Ureter (tissue), 1 donor: ENCODE data around the gene CCDC116. TPM values are rescaled to one million over a fixed set of nuclear protein-coding genes. Genes with fewer than 3 reads are reported as not detected.
A peak's percentile ranks its signal among the peaks of the same experiment; 100 is the strongest.
"Not testable (repeated sequence)": the region's sequence is repeated elsewhere in the genome, so short reads cannot be mapped to it uniquely, and the experiment has no call there.

Source experiments
- DNase-seq: peaks from one replicate; pipeline ENCODE4 v3.0.0-alpha.2; 2020; ENCODE audit warnings: low spot score
- total RNA-seq: library from RNA; stranded (reverse); gene quantifications from one replicate; pipeline ENCODE4 v1.2.4, GENCODE V29; 2023
- donor health status: DM: yes; HTN: yes; CAD: no.

The CCDC116 gene
- total RNA-seq, 1 donor from 2014 or later, result 0.57 TPM

DNA sequence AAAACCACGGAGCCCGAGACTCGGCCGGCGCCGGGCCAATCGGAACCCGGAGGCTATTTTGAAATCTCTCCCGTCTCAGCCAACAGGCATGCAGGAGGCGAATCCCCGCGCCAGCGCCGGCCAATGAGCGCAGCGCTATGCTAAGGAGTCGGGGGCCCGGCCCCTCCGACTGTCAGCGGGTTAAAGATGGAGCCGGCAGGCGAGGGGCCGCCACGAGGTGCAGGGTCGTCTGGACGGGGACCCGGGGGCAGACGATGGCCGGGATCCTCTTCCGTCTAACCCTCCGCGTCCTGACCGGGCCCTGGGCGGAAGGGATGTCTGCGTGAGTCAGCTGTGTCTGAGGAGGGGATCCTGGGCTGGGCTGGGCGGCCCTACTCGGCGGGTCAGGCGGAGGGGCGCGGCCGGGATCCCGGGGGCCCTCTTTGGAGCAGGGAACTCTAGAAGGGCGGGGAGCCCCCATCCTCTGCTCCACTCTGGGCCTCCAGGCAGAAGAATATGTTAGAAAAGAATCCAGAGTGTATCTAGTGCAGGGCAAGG, 19.5 kb downstream of the CCDC116 start:
- peak; percentile 88 for DNase-seq

GRCh38 chr22:21652547-21653545, 20.3 kb downstream of the CCDC116 start:
- DNase-seq, result no peak

GRCh38 chr22:21657020-21657359, 24.4 kb downstream of the CCDC116 start:
- no peak for DNase-seq

DNA sequence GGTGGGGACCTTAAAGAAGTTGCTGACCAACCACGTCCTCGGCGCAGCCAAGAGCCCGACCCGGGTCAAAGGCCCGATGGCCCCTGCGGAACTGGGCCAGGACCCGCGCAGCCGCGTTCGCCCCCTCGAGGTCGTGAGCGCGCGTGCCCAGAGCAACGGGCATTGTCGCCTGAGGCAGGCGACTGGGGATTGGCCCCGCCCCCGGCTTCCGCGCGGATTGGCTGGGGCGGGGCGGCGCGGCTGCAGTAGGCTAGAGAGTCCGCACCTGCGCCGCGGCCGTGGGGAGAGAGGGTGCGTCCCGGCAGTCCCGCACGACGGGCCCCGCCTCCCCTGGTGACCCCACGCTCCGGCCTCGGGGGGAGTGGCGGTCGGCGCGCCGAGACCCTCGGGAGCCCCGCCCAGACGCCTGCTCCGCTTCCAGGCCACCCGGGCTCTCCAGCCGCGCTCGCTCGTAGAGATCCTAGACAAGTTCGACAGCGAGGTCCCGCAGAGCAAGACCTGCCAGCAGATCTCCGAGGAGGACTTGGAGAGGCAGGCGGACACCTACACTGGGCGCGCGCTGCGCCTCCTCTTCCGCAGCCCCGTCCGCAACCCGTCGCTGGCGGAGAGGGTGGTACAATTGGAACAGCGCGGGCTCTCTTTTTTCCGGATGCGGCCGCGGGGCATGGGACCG, 24.9 kb downstream of the CCDC116 start:
- peak; percentile 70 for DNase-seq

- no peak for DNase-seq
Observed at GRCh38 chr22:21659864-21660525, 27.4 kb downstream of the CCDC116 start.

- DNase-seq, result no peak
Observed at GRCh38 chr22:21660904-21661303, 28.3 kb downstream of the CCDC116 start.

DNA sequence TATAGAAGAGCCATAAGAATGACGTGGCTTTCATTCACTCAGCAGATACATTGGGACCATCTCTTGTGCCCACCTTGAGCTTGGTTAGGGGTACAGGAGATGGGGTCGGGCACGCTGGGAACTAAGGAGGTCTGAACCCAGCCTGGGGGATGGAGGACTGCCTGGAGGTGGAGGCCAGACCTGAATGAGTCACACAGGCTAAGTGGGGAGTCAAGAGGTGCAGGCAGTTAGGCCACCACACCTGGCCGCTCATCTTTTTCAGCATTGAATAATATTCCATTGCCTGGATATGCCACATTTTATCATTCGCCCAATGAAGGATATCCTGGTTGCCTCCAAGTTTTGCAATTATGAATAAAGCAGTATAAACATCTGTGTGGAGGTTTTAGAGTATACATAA, 29.4 kb downstream of the CCDC116 start:
- DNase-seq, result no peak

GRCh38 chr22:21663738-21664137, 31.2 kb downstream of the CCDC116 start:
- DNase-seq, result no peak

DNA sequence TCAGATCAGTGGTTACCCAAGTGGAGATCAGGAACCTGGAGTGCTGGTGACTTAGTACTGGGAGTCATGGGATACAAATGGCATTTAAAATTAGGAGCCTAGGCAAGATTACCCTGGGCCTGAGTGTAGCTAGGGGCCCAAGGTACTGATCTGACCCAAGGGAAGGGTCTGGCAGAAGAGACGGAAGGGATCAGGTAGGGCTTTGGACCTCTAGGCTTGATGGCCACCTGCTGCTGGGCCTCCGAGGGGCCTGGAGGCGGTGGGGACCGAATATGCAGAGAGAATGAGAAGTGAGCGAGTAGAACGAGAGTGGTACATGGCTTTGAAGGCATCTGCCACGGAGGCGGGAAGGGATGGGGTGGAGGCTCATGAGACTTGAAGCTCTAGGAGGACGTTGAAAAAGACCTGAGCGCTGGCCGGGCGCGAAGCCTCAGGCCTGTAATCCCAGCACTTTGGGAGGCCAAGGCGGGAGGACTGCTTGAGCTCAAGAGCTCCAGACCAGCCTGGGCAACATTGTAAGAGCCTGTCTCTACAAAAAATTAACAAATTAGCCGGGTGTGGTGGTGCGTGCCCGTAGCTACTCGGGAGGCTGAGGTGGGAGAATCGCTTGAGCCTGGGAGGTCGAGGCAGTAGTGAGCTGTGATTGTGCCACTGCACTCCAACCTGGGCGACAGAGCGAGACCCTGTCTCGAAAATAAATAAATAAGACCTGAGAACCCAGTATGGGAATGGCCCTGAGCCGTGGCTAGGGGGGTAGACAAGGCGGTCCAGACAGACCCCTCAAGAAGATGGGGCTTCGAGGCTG, 32.7 kb downstream of the CCDC116 start:
- DNase-seq, result no peak

GRCh38 chr22:21666786-21667185, 34.2 kb downstream of the CCDC116 start:
- DNase-seq, result no peak

- no peak for DNase-seq
Observed at GRCh38 chr22:21669026-21669425, 36.5 kb downstream of the CCDC116 start.

GRCh38 chr22:21672107-21672629, 39.6 kb downstream of the CCDC116 start:
- DNase-seq, result no peak

GRCh38 chr22:21673534-21674321, 41.2 kb downstream of the CCDC116 start:
- no peak for DNase-seq

GRCh38 chr22:21674638-21675245, 42.2 kb downstream of the CCDC116 start:
- DNase-seq, result no peak

GRCh38 chr22:21677606-21678443, 45.3 kb downstream of the CCDC116 start:
- no peak for DNase-seq

DNA sequence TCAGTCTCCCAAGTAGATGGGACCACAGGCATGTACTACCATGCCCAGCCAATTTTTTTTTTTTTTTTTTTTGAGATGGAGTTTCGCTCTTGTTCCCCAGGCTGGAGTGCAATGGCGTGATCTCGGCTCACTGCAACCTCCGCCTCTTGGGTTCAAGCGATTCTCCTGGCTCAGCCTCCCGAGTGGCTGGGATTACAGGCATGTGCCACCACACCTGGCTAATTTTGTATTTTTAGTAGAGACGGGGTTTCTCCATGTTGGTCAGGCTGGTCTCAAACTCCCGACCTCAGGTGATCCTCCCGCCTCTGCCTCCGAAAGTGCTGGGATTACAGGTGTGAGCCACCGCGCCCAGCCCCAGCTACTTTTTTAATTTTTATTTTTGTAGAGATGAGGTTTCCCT, 46.3 kb downstream of the CCDC116 start:
- not testable (repeated sequence) for DNase-seq

DNA sequence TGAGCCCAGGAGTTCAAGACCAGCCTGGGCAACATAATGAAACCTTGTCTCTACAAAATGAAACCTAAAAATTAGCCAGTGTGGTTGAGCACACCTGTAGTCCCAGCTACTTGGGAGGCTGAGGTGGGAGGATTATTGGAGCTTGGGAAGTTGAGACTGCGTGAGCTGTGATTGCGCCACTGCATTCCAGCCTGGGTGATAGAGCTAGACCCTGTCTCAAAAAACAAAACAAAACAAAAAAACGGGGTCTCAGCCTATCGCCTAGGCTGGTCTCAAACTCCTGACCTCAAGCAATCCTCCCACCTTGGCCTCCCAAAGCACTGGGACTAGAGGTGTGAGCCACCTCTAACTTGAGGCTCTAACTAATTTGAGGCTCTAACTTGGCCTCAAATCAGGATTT, 46.8 kb downstream of the CCDC116 start:
- DNase-seq, result no peak

DNA sequence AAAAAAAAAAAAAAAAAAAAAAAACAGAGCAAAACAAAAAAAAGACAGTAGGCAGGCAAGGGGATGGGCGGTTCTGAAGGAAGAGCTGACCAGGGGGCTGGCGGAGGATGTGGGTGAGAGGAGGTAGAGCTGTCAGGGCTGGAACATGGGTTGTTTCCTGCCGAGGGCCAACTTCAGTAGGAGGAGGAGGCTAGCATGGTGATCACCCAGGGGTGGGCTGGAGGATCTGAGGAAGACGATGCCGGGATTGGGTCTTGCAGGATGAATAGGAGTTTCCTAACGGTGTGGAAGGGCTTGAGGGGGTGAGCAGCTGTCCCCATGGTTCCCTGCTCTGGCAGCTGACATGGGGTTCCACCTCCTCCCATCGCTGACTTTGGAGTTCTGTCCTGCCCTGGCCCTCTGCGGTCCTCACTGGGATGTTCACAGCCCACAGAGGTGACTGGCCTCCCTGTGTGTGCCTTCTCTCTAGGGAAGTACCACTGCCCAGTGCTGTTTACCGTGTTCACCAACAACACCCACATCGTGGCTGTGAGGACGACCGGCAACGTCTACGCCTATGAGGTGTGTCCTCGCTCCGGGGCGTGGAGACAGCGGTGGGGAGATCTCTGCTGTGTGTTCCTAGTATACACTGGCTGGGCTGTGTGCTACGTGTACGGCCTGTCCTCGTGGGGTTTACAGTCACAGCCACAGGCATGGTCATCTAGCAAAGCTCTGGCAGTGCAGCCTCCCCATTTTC, 48.4 kb downstream of the CCDC116 start:
- DNase-seq, result no peak
